Measurements from ENCODE around the gene MLIP. TPM values are rescaled to one million over a fixed set of nuclear protein-coding genes. Genes with fewer than 3 reads are reported as not detected.
A peak's percentile ranks its signal among the peaks of the same experiment; 100 is the strongest.
"Not testable (repeated sequence)": the region's sequence is repeated elsewhere in the genome, so short reads cannot be mapped to it uniquely, and the experiment has no call there.

Gene MLIP
- total RNA-seq, 1 donor from 2014 or later = not detected

- Histone ChIP-seq H3K4me3 (no peak overlapping the region), H3K4me1 (no peaks in the 10 kb centered on the region), H3K36me3 (no peaks in the 10 kb centered on the region), H3K27me3 (no peaks in the 10 kb centered on the region), H3K27ac (no peak overlapping the region), H3K9me3 (no peaks in the 10 kb centered on the region)
- no peak for TF ChIP-seq POLR2A (IDR thresholded peaks at IDR 0.05)
- TF ChIP-seq POLR2AphosphoS5 (IDR thresholded peaks at IDR 0.05; ENCODE audit: insufficient read depth in 1 of 2, low read depth in 1 of 2) = no peak
- TF ChIP-seq, protein P1, sequence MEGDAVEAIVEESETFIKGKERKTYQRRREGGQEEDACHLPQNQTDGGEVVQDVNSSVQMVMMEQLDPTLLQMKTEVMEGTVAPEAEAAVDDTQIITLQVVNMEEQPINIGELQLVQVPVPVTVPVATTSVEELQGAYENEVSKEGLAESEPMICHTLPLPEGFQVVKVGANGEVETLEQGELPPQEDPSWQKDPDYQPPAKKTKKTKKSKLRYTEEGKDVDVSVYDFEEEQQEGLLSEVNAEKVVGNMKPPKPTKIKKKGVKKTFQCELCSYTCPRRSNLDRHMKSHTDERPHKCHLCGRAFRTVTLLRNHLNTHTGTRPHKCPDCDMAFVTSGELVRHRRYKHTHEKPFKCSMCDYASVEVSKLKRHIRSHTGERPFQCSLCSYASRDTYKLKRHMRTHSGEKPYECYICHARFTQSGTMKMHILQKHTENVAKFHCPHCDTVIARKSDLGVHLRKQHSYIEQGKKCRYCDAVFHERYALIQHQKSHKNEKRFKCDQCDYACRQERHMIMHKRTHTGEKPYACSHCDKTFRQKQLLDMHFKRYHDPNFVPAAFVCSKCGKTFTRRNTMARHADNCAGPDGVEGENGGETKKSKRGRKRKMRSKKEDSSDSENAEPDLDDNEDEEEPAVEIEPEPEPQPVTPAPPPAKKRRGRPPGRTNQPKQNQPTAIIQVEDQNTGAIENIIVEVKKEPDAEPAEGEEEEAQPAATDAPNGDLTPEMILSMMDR (IDR thresholded peaks at IDR 0.05) = no peak
- intact Hi-C loops (cut with DNase I) = no loop called here
- DNase-seq (ENCODE audit: extremely low spot score in 2 of 2) = no peak
Measured at GRCh38 chr6:54243699-54244098, 132.5 kb downstream of the MLIP start.

DNA sequence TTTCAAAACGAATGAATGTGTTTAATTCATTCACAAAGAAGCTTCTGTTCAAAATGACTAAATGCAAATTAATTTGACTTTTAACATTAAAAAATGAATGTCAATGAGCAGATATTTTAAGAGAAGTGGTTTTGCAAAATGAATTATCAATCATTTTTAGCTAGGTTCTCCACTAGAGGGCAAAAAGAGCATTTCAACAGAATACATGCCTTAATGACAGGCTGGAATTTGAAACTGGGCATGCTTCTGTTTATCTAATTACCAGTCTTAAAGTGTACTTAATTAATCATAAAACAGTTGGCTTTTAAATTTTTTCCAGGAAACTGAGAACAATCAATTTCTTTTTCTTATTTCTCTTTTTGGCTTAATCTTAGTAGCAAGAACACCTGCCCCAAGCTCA is 133.2 kb downstream of the MLIP start:
- Histone ChIP-seq H3K36me3 (no peaks in the 10 kb centered on the region), H3K27me3 (no peaks in the 10 kb centered on the region), H3K4me1 (no peaks in the 10 kb centered on the region), H3K4me3 (no peak overlapping the region), H3K9me3 (no peaks in the 10 kb centered on the region), H3K27ac (no peak overlapping the region)
- TF ChIP-seq POLR2A (IDR thresholded peaks at IDR 0.05) (no peak), POLR2AphosphoS5 (IDR thresholded peaks at IDR 0.05; ENCODE audit: insufficient read depth in 1 of 2, low read depth in 1 of 2) (no peak)
- TF ChIP-seq, protein P1 (IDR thresholded peaks at IDR 0.05) = peak in 1 of 3 experiments; percentile 18
- intact Hi-C loops (cut with DNase I) = no loop called here
- no peak for DNase-seq (ENCODE audit: extremely low spot score in 2 of 2)

- Histone ChIP-seq H3K4me3 (no peak overlapping the region), H3K4me1 (no peaks in the 10 kb centered on the region), H3K9me3 (no peaks in the 10 kb centered on the region), H3K36me3 (no peaks in the 10 kb centered on the region), H3K27ac (no peak overlapping the region), H3K27me3 (no peaks in the 10 kb centered on the region)
- TF ChIP-seq, protein P1 (IDR thresholded peaks at IDR 0.05) = no peak
- no peak for TF ChIP-seq POLR2A (IDR thresholded peaks at IDR 0.05)
- TF ChIP-seq POLR2AphosphoS5 (IDR thresholded peaks at IDR 0.05; ENCODE audit: insufficient read depth in 1 of 2, low read depth in 1 of 2) = no peak
- no peak for DNase-seq (ENCODE audit: extremely low spot score in 2 of 2)
- intact Hi-C loops (cut with DNase I) = no loop called here
Measured at GRCh38 chr6:54245265-54245664, 134.0 kb downstream of the MLIP start.

- intact Hi-C loops (cut with DNase I) = no loop called here
Measured at GRCh38 chr6:54248319-54248718, 137.1 kb downstream of the MLIP start.

DNA sequence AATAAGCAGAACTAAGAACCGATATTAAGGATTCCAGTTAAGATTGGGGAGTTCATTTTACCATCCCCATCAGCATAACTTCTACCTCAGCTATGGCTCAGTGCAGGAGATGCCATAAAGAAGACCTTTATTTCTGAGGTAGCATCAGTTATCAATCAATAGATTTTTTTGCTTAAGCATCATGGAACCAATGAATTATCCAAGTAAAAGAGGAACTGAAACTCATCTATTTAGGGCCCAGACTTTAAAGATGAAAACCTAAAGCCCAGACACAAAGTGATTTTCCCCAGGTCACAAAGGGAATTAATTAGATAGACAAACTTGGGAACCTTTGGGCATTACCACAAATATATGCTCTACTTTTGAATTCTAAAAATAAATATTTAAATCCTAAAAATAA is 137.8 kb downstream of the MLIP start:
- Histone ChIP-seq H3K9me3 (no peaks in the 10 kb centered on the region), H3K4me1 (no peaks in the 10 kb centered on the region), H3K4me3 (no peak overlapping the region), H3K36me3 (no peaks in the 10 kb centered on the region), H3K27me3 (no peaks in the 10 kb centered on the region), H3K27ac (no peak overlapping the region)
- DNase-seq (ENCODE audit: extremely low spot score in 2 of 2) = no peak
- intact Hi-C loops (cut with DNase I) = no loop called here
- TF ChIP-seq, protein P1 (IDR thresholded peaks at IDR 0.05) = no peak
- TF ChIP-seq POLR2A (IDR thresholded peaks at IDR 0.05) = no peak
- TF ChIP-seq POLR2AphosphoS5 (IDR thresholded peaks at IDR 0.05; ENCODE audit: insufficient read depth in 1 of 2, low read depth in 1 of 2) = no peak

More at GRCh38 chr6:54248319-54248718, 137.1 kb downstream of the MLIP start:
- no peaks in the 10 kb centered on the region for H3K4me1 ChIP-seq
- no peaks in the 10 kb centered on the region for H3K27me3 ChIP-seq
- no peak overlapping the region for H3K4me3 ChIP-seq
- no peak for TF ChIP-seq POLR2AphosphoS5 (IDR thresholded peaks at IDR 0.05; ENCODE audit: insufficient read depth in 1 of 2, low read depth in 1 of 2)
- TF ChIP-seq, protein P1 (IDR thresholded peaks at IDR 0.05) = no peak
- TF ChIP-seq POLR2A (IDR thresholded peaks at IDR 0.05) = no peak
- no peaks in the 10 kb centered on the region for H3K36me3 ChIP-seq
- no peak overlapping the region for H3K27ac ChIP-seq
- H3K9me3 ChIP-seq = no peaks in the 10 kb centered on the region
- DNase-seq (ENCODE audit: extremely low spot score in 2 of 2) = no peak

DNA sequence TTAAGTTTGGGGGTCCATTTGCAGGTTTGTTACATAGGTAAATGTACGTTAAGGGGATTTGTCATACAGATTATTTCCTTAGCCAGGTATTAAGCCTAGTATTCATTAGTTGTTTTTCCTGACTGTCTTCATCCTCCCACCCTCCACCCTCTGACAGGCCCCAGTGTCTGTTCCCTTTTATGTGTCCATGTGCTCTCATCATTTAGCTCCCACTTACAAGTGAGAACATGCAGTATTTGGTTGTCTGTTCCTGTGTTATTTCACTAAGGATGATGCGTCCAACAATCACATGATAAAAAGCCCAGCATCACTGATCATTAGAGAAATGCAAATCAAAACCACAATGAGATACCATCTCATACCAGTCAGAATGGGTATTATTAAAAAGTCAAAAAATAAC is 138.6 kb downstream of the MLIP start:
- intact Hi-C loops (cut with DNase I); H3K27ac ChIP-seq; H3K36me3 ChIP-seq; DNase-seq (ENCODE audit: extremely low spot score in 2 of 2); H3K4me1 ChIP-seq; H3K9me3 ChIP-seq; H3K27me3 ChIP-seq; H3K4me3 ChIP-seq: not testable (repeated sequence)

Measured in vagina (tissue), 2 donors.